Loucy (cell line): ENCODE measurements around the gene ZNF500.

Experiments
- H2AFZ ChIP-seq: fragments of 200-600 bp; sonication (generic); 2 replicates; pipeline ENCODE4 v1.6.0; 2016; ENCODE audit warnings: antibody characterized with exemption, mild to moderate bottlenecking, low read length, moderate library complexity
- H3F3A ChIP-seq: fragments of 200-600 bp; 2 replicates; pipeline ENCODE4 v1.6.0; 2016; ENCODE audit warnings: antibody characterized with exemption, low read depth, mild to moderate bottlenecking
- H3K27me3 ChIP-seq: fragments of 200-600 bp; sonication (generic); 2 replicates; pipeline ENCODE4 v1.6.1; 2014; ENCODE audit warnings: low read length, mild to moderate bottlenecking; ENCODE audit not compliant: insufficient read depth, poor library complexity, severe bottlenecking
- H3K36me3 ChIP-seq: fragments of 200-600 bp; sonication (generic); 2 replicates; pipeline ENCODE4 v1.6.1; 2016; ENCODE audit warnings: low read length; ENCODE audit not compliant: insufficient read depth
- H3K4me1 ChIP-seq: fragments of 200-600 bp; sonication (generic); 2 replicates; pipeline ENCODE4 v1.5.1; 2014; ENCODE audit warnings: low read length, mild to moderate bottlenecking; ENCODE audit not compliant: insufficient read depth, poor library complexity, severe bottlenecking
- H3K4me2 ChIP-seq: fragments of 200-600 bp; sonication (generic); 2 replicates; pipeline ENCODE4 v1.6.0; 2014; ENCODE audit warnings: antibody characterized with exemption, low read length, low read depth, mild to moderate bottlenecking; ENCODE audit not compliant: poor library complexity, severe bottlenecking
- H3K4me3 ChIP-seq: fragments of 200-600 bp; sonication (generic); 2 replicates; pipeline ENCODE4 v1.5.1; 2014; ENCODE audit warnings: low read length, mild to moderate bottlenecking, mixed read lengths; ENCODE audit not compliant: poor library complexity, severe bottlenecking
- H3K79me2 ChIP-seq: fragments of 200-600 bp; sonication (generic); 2 replicates; pipeline ENCODE4 v1.6.1; 2014; ENCODE audit warnings: low read length; ENCODE audit not compliant: insufficient read depth
- H3K9ac ChIP-seq: fragments of 200-600 bp; sonication (generic); 2 replicates; pipeline ENCODE4 v1.6.0; 2014; ENCODE audit warnings: mild to moderate bottlenecking, low read depth, low read length, moderate library complexity; ENCODE audit not compliant: poor library complexity, severe bottlenecking
- H3K9me2 ChIP-seq: fragments of 200-600 bp; sonication (generic); replicated peaks from 2 replicates; pipeline ENCODE4 v1.6.1; 2016; ENCODE audit warnings: low read depth, low read length, mixed read lengths
- H3K9me3 ChIP-seq: fragments of 200-600 bp; sonication (generic); 2 replicates; pipeline ENCODE4 v1.6.1; 2014; ENCODE audit warnings: mild to moderate bottlenecking, antibody characterized with exemption, low read length, low read depth; ENCODE audit not compliant: insufficient read depth
- H4K20me1 ChIP-seq: fragments of 200-600 bp; sonication (generic); 2 replicates; pipeline ENCODE4 v1.6.0; 2014; ENCODE audit warnings: antibody characterized with exemption, low read length, mild to moderate bottlenecking; ENCODE audit not compliant: insufficient read depth, poor library complexity, severe bottlenecking
- EZH2phosphoT487 ChIP-seq: fragments of 200-600 bp; IDR thresholded peaks from 2 replicates; pipeline ENCODE4 v1.6.1; 2018; ENCODE audit warnings: antibody characterized with exemption, mild to moderate bottlenecking, moderate library complexity, borderline replicate concordance
- TF ChIP-seq, protein P1 (sequence below): fragments of 200-600 bp; sonication (generic); conservative IDR thresholded peaks from 2 replicates; pipeline ENCODE4 v1.5.1; 2014; ENCODE audit warnings: mild to moderate bottlenecking, antibody characterized with exemption, low read length

Gene ZNF500

DNA sequence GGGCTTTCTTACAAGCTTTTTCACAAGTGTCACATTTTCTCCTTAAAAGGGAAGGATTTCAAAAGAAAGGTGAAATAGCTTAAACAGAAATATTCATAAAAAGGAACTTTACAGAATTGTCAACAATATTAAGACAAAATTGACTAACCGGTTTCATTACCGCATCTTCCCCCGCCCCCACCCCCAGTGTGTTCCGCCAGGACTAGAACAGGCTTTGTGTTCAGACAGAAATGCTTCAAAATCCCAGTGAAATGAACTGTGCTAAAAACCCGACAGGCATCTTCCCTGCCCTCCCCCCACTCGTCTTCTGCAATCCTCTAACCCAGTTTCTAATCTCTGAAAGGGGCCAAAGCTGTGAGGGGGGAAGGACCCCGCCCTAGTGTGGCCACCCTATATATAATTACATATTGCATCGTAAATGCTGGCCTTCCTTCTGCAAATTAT, 36.5 kb upstream of the ZNF500 start:
- Histone ChIP-seq H4K20me1 (no peaks in the 10 kb centered on the region), H3K9me2 (no peaks in the 10 kb centered on the region), H3K4me2 (peak overlapping the region; percentile 83), H3K27me3 (no peaks in the 10 kb centered on the region), H2AFZ (no peak overlapping the region), H3K4me3 (peak overlapping the region; percentile 75), H3K36me3 (peaks cover 4% of the 10 kb centered on the region; the same call in 1 of the 2 replicates), H3K9ac (peak overlapping the region; percentile 50), H3K4me1 (no peaks in the 10 kb centered on the region), H3K79me2 (no peaks in the 10 kb centered on the region), H3K9me3 (no peaks in the 10 kb centered on the region), H3F3A (no peaks in the 10 kb centered on the region)
- no peak for TF ChIP-seq EZH2phosphoT487
- TF ChIP-seq, protein P1, sequence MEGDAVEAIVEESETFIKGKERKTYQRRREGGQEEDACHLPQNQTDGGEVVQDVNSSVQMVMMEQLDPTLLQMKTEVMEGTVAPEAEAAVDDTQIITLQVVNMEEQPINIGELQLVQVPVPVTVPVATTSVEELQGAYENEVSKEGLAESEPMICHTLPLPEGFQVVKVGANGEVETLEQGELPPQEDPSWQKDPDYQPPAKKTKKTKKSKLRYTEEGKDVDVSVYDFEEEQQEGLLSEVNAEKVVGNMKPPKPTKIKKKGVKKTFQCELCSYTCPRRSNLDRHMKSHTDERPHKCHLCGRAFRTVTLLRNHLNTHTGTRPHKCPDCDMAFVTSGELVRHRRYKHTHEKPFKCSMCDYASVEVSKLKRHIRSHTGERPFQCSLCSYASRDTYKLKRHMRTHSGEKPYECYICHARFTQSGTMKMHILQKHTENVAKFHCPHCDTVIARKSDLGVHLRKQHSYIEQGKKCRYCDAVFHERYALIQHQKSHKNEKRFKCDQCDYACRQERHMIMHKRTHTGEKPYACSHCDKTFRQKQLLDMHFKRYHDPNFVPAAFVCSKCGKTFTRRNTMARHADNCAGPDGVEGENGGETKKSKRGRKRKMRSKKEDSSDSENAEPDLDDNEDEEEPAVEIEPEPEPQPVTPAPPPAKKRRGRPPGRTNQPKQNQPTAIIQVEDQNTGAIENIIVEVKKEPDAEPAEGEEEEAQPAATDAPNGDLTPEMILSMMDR = no peak

DNA sequence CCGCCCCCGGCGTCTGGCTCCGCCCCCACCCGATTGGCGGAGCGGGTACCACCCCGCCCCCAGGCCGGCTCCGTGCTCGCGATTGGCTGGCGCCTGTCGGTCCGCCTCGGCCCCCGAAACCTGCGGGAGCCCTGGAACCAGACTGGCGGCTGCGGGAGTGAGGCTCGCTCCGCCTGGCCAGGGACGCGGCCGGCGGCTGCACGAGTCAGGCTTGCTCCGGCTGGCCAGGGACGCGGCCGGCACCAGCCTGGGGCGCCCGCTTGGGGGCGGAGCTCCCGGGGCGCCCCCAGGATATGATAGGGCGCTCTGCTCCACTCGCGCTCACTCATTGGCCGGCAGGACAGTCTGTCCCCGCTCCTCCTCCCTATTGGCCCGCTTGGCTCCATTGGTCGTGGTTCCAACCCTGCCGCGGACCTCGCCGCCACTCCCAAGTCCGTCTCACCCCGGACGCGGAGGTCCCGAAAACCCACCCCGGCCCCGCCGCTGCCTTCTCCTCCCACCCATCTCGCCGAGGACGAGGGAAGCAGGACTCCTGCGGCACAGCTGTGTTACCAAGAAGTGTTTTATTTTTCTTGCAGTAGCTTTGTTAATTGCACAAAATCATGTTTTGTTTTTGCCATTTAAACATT, 35.8 kb upstream of the ZNF500 start:
- Histone ChIP-seq H2AFZ (peak overlapping the region; percentile 82), H3K4me1 (no peaks in the 10 kb centered on the region), H3F3A (no peaks in the 10 kb centered on the region)

DNA sequence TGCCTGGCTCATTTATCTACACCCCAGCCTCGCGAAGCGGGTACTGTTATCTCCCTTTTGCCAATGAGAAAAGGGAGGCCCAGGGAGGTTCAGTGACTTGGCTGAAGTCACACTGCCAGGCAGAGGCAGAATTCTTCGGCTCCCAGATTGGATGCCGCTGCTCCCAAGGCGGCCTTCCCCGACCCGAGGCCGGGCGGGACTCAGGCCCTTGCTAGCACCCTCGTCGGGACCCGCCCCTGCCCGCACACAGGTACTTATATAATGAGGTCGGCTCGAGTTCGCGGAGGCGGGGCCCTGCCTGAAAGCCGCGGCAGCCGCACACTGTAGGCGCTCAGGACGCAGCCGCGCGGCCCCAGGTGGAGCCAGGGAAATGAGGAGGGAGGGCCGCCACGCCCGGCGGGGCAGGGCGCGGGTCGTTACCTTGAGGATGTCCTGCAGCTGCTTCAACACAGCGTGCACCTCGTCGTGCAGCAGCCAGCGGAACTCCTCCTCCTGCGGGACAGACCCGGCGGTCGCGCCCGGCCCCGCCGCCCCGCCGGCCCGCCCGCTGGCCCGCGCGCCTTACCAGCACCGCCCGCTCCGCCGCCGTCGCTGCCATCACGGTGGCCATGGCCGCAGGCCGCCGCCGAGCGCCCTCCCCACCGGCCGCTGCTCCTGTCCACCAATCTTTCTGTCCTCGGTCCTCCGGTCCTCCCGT, 35.1 kb upstream of the ZNF500 start, which contains the start of gene ROGDI:
ROGDI (minus strand) TSS at position 672 of the 697 bp plus-strand sequence; CDS start at position 610, 62 bp downstream.
- H3K27me3 ChIP-seq = no peaks in the 10 kb centered on the region
- peak within 1 kb of the TSS; percentile 75 for H3K4me3 ChIP-seq
- no peaks in the 10 kb centered on the region for H3K4me1 ChIP-seq
- peak within 1 kb of the TSS; percentile 83 for H3K4me2 ChIP-seq
- peak within 1 kb of the TSS; percentile 82 for H2AFZ ChIP-seq
- no peaks in the 10 kb centered on the region for H3K9me2 ChIP-seq
- no peaks in the 10 kb centered on the region; the same call in 1 of the 2 replicates for H3K36me3 ChIP-seq
- TF ChIP-seq EZH2phosphoT487 = no peak
- TF ChIP-seq, protein P1 = no peak
- H3F3A ChIP-seq = no peaks in the 10 kb centered on the region
- H4K20me1 ChIP-seq = no peaks in the 10 kb centered on the region
- no peaks in the 10 kb centered on the region for H3K79me2 ChIP-seq
- peak within 1 kb of the TSS; percentile 50 for H3K9ac ChIP-seq
- no peaks in the 10 kb centered on the region for H3K9me3 ChIP-seq

More for the DNA sequence above, 35.8 kb upstream of the ZNF500 start:
- Histone ChIP-seq H4K20me1 (no peaks in the 10 kb centered on the region), H3K9me3 (no peaks in the 10 kb centered on the region), H3K9me2 (no peaks in the 10 kb centered on the region), H3K9ac (peak overlapping the region; percentile 50), H3K4me3 (peak overlapping the region; percentile 75), H3K4me2 (peak overlapping the region; percentile 83), H3K36me3 (peaks cover 4% of the 10 kb centered on the region; the same call in 1 of the 2 replicates), H3K27me3 (no peaks in the 10 kb centered on the region), H3K79me2 (no peaks in the 10 kb centered on the region)
- TF ChIP-seq, protein P1 = no peak
- TF ChIP-seq EZH2phosphoT487 = no peak
